DND-41 (cell line): ENCODE measurements around the gene NHLRC2.

Experiments
- ATAC-seq: fragments of 200-7000 bp; cut with Tn5 transposase; 3 replicates; pipeline ENCODE4 v1.9.1; 2021; ENCODE audit warnings: low read depth; ENCODE audit not compliant: insufficient read depth
- DNase-seq: peaks from one replicate; pipeline ENCODE4 v3.0.0-alpha.2; 2020
- H2AFZ ChIP-seq: 2 replicates; pipeline ENCODE4 v1.6.0; 2012; ENCODE audit warnings: low read depth, low read length
- H3K27ac ChIP-seq: 2 replicates; pipeline ENCODE4 v1.5.1; 2012; ENCODE audit warnings: low read length, inconsistent platforms
- H3K27me3 ChIP-seq: fragments of 200-600 bp; sonication (generic); 2 replicates; pipeline ENCODE4 v1.6.0; 2012; ENCODE audit warnings: low read length, mild to moderate bottlenecking, inconsistent platforms; ENCODE audit not compliant: insufficient read depth, poor library complexity
- H3K36me3 ChIP-seq: 2 replicates; pipeline ENCODE4 v1.5.1; 2012; ENCODE audit warnings: low read length, inconsistent platforms; ENCODE audit not compliant: insufficient read depth
- H3K4me1 ChIP-seq: 2 replicates; pipeline ENCODE4 v1.5.1; 2012; ENCODE audit warnings: mild to moderate bottlenecking, low read length; ENCODE audit not compliant: insufficient read depth
- H3K4me2 ChIP-seq: 2 replicates; pipeline ENCODE4 v1.6.0; 2012; ENCODE audit warnings: mild to moderate bottlenecking, moderate library complexity, low read length, inconsistent platforms; ENCODE audit not compliant: insufficient read depth
- H3K4me3 ChIP-seq, 2 experiments: fragments of 200-600 bp in 1 of 2; shearing (Covaris generic) in 1 of 2; 2 replicates each; pipeline ENCODE4 v1.5.1; 2012 to 2016; ENCODE audit warnings: inconsistent platforms in 2 of 2, low read length in 2 of 2, mild to moderate bottlenecking in 2 of 2, low read depth in 1 of 2, moderate library complexity in 1 of 2
- H3K79me2 ChIP-seq: 2 replicates; pipeline ENCODE4 v1.6.0; 2012; ENCODE audit warnings: low read length, inconsistent platforms; ENCODE audit not compliant: insufficient read depth
- H3K9ac ChIP-seq: 2 replicates; pipeline ENCODE4 v1.6.0; 2012; ENCODE audit warnings: low read depth, mild to moderate bottlenecking, inconsistent platforms, low read length, moderate library complexity
- H3K9me3 ChIP-seq: 2 replicates; pipeline ENCODE4 v1.5.1; 2012; ENCODE audit warnings: low read length, moderate library complexity, mild to moderate bottlenecking, inconsistent platforms; ENCODE audit not compliant: insufficient read depth, severe bottlenecking
- H4K20me1 ChIP-seq: 2 replicates; pipeline ENCODE4 v1.6.0; 2012; ENCODE audit warnings: low read length; ENCODE audit not compliant: insufficient read depth
- CTCF ChIP-seq: IDR thresholded peaks from 2 replicates; pipeline ENCODE4 v1.5.1; 2012; ENCODE audit warnings: borderline replicate concordance, low read length, moderate library complexity, mild to moderate bottlenecking; ENCODE audit not compliant: poor library complexity, severe bottlenecking; ENCODE audit errors: extremely low read depth
- EZH2 ChIP-seq: IDR thresholded peaks from 3 replicates; pipeline ENCODE4 v1.6.1; 2012; ENCODE audit warnings: borderline replicate concordance, low read depth, mild to moderate bottlenecking, moderate library complexity, low read length, inconsistent platforms; ENCODE audit not compliant: severe bottlenecking

The NHLRC2 gene

DNA sequence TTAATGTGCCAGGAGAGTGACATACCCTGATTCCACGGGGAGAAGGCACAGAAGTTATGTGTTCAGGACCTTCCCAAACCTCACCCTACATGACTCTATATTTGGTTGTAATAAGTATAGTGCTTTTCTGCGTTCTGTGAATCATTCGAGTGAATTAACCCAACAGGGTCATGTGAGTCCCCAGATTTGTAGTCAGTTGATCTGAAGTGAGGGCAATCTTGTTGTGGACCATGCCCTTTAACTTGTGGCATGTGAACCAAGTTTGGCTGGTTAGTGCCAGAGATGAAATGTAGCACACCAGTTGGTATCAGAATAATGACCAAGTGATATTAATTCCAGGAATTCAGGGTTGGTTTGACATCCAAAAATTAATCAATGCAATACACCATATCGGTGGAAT, 70.2 kb downstream of the NHLRC2 start:
- H4K20me1 ChIP-seq, result no peaks in the 10 kb centered on the region
- no peak overlapping the region for H3K4me3 ChIP-seq
- no peak overlapping the region for H2AFZ ChIP-seq
- DNase-seq (no peak), ATAC-seq (no peak)
- no peaks in the 10 kb centered on the region for H3K4me1 ChIP-seq
- TF ChIP-seq EZH2 (no peak), CTCF (no peak)
- no peak overlapping the region for H3K4me2 ChIP-seq
- no peaks in the 10 kb centered on the region for H3K27me3 ChIP-seq
- no peaks in the 10 kb centered on the region for H3K79me2 ChIP-seq
- H3K9ac ChIP-seq, result no peak overlapping the region
- H3K27ac ChIP-seq, result no peak overlapping the region
- H3K9me3 ChIP-seq, result peaks cover 7% of the 10 kb centered on the region
- no peaks in the 10 kb centered on the region for H3K36me3 ChIP-seq

GRCh38 chr10:113927440-113927839, 73.0 kb downstream of the NHLRC2 start:
- no peaks in the 10 kb centered on the region for H3K4me1 ChIP-seq
- H3K4me2 ChIP-seq, result no peak overlapping the region
- H3K4me3 ChIP-seq, result no peak overlapping the region
- DNase-seq (no peak), ATAC-seq (no peak)
- no peaks in the 10 kb centered on the region for H3K79me2 ChIP-seq
- TF ChIP-seq EZH2 (no peak), CTCF (no peak)
- H2AFZ ChIP-seq, result no peak overlapping the region
- no peaks in the 10 kb centered on the region for H3K27me3 ChIP-seq
- peaks cover 7% of the 10 kb centered on the region for H3K9me3 ChIP-seq
- no peak overlapping the region for H3K9ac ChIP-seq
- no peaks in the 10 kb centered on the region for H3K36me3 ChIP-seq
- H3K27ac ChIP-seq, result no peak overlapping the region
- no peaks in the 10 kb centered on the region for H4K20me1 ChIP-seq

GRCh38 chr10:113928830-113929229, 74.4 kb downstream of the NHLRC2 start:
- no peak overlapping the region for H3K27ac ChIP-seq
- no peaks in the 10 kb centered on the region for H3K79me2 ChIP-seq
- no peak overlapping the region for H2AFZ ChIP-seq
- no peak overlapping the region for H3K4me2 ChIP-seq
- no peaks in the 10 kb centered on the region for H3K4me1 ChIP-seq
- TF ChIP-seq CTCF (no peak), EZH2 (no peak)
- DNase-seq (no peak), ATAC-seq (no peak)
- no peaks in the 10 kb centered on the region for H4K20me1 ChIP-seq
- no peaks in the 10 kb centered on the region for H3K27me3 ChIP-seq
- H3K9me3 ChIP-seq, result peaks cover 7% of the 10 kb centered on the region
- H3K9ac ChIP-seq, result no peak overlapping the region
- no peaks in the 10 kb centered on the region for H3K36me3 ChIP-seq
- no peak overlapping the region for H3K4me3 ChIP-seq

DNA sequence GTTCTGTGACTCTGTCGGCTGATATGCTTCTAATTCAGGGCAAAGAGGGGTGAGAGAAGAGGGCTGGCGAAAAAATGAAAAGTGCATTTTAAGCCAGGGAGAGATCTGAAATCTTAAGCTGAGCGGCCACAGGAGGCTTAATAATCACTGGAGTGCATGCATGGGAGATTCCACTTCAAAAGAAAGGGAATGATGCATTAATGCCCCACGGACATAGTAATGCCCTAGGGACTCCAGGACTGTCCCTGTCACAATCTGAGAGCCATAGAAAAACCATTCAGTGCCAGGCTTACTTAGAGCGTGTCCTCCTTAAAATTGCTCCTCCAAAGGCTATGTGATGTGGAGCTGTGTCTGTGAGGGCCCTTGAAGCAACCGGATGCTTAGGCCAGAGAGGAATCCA, 75.1 kb downstream of the NHLRC2 start:
- no peak overlapping the region for H3K4me3 ChIP-seq
- TF ChIP-seq CTCF (no peak), EZH2 (no peak)
- no peaks in the 10 kb centered on the region for H3K36me3 ChIP-seq
- no peaks in the 10 kb centered on the region for H3K79me2 ChIP-seq
- no peaks in the 10 kb centered on the region for H3K27me3 ChIP-seq
- H4K20me1 ChIP-seq, result no peaks in the 10 kb centered on the region
- no peak overlapping the region for H3K4me2 ChIP-seq
- ATAC-seq (no peak), DNase-seq (no peak)
- H3K9me3 ChIP-seq, result peaks cover 6% of the 10 kb centered on the region
- H3K4me1 ChIP-seq, result no peaks in the 10 kb centered on the region
- H3K27ac ChIP-seq, result no peak overlapping the region
- H2AFZ ChIP-seq, result no peak overlapping the region
- no peak overlapping the region for H3K9ac ChIP-seq
